ENCODE results near the gene C19orf33.
A peak's percentile ranks its signal among the peaks of the same experiment; 100 is the strongest.
"Not testable (repeated sequence)": the region's sequence is repeated elsewhere in the genome, so short reads cannot be mapped to it uniquely, and the experiment has no call there.

C19orf33 gene

DNA sequence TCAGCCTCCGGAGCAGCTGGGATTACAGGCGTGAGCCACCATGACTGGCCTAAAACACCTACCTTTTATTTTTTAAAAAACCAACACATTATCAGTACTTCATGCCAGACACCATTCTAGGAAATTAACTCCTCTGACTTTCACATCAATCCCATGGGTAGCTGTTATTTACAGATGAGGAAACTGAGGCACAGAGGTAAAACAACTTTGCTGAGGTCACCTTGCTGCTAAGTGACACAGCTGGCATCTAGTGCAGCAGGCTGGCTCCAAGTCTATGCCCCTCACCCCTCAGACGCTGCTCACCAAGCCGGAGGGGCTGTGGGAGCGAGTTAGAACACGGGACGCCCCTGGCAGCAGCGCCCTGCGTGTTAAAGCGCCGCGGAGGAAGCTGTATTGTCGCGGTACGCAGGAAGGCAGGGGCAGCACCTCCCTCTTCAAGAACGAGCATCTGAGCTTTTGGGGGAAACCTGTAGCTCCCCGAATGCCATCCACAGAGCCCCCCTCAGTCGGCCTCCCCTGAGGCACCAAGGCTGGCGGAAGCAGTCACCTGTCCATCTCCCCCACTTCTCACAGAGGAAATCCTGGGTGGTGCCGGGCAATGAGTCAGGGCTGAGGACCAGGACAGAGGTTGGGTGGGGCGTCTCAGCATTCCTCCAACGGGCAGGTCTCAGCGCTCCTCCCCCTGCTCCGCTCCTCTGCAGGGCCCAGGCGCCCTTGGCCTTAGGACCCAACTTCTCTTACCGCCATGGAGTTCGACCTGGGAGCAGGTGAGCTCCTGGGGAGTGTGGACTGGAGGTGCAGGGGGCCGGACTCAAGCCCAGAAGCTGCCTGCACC, at the start of gene C19orf33:
Gene C19orf33, plus strand, starts transcription at position 735 of the 835 bp plus-strand sequence. Its CDS starts 11 bp downstream, at position 746.
- no peak for DNase-seq

DNA sequence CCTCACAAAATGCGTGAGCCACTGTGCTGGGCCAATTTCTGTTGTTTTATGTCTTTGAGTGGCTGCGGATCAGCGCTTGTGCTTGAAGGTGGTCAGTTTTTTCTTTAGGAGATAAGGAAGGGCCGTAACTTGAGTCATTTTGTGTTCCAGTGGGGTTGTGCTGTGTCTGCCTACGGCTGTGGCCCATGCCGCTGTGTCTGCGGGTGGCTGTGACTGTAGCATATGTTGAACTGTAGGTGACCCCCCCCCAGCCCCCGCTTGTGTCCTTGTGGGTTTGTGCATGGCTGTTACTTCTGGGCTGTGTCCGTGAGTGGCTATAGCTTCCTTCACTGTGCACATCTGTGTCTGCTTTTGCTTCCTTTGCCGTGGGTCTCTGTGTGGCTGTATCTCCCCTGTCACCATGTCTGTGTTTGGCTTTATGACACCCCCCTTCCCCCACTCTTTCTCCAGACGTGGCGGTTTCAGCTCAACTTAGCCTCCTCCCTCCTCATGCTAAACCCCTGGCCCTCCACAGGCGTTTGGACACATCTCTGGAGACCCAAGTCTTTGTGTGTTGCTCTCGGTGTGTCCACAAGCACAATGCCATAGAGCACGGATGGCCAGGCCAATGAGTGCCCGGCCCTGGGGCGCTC, 48.6 kb upstream of the C19orf33 start:
- peak in 1 of 2 donors; percentile 46 for DNase-seq

DNA sequence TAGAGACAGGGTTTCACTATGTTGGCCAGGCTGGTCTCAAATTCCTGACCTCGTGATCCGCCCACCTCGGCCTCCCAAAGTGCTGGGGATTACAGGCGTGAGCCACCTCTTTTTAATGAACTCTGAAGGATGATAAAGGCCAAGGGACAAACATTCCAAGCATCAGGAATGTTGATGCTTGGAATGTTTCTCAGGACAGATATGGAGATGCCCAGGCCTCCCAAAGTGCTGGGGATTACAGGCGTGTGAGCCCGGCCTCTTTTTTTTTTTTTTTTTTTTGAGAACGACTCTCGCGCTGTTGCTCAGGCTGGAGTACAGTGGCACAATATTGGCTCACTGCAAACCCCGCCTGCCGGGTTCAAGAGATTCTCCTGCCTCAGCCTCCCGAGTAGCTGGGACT, 42.1 kb upstream of the C19orf33 start:
- not testable (repeated sequence) for DNase-seq

DNA sequence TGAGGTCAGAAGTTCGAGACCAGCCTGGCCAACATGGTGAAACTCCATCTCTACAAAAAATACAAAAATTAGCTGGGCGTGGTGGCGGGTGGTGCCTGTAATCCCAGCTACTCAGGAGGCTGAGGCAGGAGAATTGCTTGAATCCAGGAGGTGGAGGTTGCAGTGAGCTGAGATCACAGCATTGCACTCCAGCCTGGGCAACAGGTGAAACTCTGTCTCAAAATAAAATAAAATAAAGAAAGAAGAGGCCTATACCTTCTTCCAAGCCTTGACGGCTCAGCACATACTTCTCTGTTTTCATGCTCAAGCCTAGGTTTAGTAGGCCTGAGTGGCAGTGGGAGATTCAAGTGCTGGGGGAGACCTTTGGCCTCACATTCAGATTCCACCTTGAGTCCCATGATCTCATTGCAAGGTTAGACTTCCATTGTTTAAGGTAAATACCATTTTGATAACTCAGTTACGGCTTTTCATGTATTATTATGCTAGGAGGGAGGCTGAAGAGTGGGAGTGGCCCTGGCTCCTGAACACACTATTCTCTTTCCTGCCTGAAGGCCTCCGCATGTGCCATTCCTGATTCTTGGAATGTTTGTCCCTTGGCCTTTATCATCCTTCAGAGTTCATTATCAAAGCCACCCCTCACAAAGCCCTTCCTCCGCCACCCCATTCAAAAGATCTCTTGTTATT, 41.3 kb upstream of the C19orf33 start:
- no peak for DNase-seq

DNA sequence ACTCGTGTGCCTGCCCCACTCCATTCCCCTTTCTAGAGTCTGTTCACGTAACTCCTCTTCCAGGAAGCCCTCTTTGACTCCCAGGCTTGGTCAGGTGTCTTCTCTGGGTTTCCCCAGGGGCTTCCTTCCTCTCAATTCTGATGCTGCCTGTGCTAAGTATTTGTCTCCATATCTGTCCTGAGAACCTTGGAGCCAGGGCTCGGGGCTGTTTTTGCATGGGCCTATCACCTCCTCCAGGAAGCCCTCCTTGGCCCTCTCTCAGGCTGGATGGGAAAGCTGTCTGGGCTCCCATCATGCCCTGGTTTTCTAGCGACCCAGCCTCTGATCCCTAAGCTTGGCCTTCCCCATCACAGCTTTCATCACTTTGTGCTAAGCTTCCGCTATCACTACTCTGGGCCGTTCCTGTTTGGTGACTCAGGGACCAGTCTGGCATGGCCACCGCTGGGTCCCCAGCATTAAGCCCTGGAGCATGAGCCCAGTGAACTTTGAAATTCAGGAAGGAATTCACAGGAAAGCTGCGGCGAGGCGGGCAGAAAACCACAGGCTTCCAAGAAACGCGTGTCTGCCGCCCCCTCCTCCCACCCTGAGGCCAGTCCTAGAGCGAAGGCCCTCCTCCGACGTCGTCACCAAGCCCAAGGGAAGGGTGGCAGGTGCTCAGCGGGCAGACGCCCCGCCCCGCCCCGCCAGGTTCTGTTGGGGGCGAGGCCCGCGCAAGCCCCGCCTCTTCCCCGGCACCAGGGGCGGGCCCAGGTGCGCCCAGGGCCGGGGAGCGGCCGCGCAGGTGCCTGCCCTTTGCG, 40.2 kb upstream of the C19orf33 start:
- no peak for DNase-seq

GRCh38 chr19:38264486-38265212, 39.4 kb upstream of the C19orf33 start, which contains the start of gene SPINT2:
Gene SPINT2, plus strand, starts transcription at chr19:38264573. Its CDS starts 320 bp downstream, at chr19:38264893.
- peak in 1 of 2 donors; percentile 21 for DNase-seq

GRCh38 chr19:38265213-38265861, 38.7 kb upstream of the C19orf33 start:
- no peak for DNase-seq

DNA sequence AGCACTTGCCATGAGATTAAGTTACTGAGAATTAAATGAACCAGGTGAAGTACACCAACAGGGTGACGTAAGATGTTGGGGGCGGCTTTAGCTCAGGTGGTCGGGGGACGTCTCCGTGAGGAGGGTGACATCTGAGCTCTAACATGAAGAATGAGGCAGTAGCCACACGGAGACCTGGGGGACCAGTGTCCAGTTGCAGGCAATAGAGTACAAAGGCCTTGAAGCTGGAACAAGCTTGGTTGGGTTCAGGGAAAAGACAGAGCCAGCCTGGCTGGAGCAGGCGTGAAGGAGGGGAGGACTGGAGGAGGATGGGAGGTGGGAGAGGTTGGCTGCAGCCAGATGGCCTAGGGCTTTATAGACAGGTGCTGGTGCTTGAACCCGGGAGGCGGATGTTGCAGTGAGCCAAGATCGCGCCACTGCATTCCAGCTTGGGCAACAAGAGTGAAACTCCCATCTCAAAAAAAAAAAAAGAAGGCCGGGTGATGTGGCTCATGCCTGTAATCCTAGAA, 38.1 kb upstream of the C19orf33 start:
- no peak for DNase-seq

- DNase-seq = no peak
These were observed 37.0 kb upstream of the C19orf33 start for GRCh38 chr19:38266981-38267597.

GRCh38 chr19:38267761-38268483, 36.1 kb upstream of the C19orf33 start:
- DNase-seq = no peak

- no peak for DNase-seq
These were observed 35.5 kb upstream of the C19orf33 start for GRCh38 chr19:38268539-38268938.

DNA sequence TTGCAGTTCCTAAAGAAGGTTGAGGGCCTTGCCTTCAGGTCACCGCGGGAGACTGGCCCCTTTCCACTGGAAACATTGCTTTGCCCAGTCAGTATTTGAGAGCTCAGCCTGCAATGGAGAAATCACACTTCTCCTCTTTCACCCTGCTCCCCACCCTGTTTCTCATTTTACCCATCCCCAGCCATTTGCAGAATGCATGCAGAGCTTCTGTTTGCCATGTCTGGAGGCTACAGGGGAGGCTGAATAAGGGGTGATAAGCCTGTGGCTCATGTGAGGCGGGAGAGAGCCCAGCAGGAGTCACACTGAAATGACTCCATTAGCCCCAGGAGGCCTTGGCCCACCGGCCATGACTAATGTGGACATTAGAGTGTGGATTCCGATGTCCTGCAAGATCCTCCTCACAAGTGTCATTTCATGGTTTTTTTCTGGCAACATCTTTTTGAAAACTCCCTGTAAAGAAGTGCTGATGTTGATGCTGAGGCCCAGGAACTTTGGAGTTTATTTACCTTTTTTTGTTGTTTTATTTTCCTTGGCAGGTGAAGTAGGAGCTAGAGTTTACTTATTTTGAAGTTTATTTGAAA, 33.4 kb upstream of the C19orf33 start:
- no peak for DNase-seq

DNA sequence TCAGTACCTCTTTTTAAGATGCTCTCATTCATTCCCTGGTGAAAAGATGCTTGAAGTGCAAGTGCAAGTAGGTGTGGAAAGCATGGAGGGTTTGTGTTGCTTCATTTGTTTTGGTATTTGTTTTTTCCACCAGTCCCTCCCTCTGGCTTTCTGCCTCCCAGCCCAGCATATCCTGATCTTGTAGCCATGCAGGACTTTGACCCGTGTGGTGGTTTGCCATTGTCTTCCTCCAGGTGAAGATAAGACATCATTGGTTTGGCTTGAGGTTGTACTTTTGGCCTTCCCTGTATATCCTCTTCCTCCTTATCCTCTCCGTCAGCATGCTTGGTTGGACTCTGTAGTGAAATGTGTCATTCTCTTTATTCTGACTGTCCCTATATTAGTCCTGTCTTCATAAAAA, 30.6 kb upstream of the C19orf33 start:
- DNase-seq = no peak

GRCh38 chr19:38274739-38275138, 29.3 kb upstream of the C19orf33 start:
- DNase-seq = peak; percentile 63 to 70

GRCh38 chr19:38276942-38277517, 27.0 kb upstream of the C19orf33 start:
- DNase-seq = no peak

DNA sequence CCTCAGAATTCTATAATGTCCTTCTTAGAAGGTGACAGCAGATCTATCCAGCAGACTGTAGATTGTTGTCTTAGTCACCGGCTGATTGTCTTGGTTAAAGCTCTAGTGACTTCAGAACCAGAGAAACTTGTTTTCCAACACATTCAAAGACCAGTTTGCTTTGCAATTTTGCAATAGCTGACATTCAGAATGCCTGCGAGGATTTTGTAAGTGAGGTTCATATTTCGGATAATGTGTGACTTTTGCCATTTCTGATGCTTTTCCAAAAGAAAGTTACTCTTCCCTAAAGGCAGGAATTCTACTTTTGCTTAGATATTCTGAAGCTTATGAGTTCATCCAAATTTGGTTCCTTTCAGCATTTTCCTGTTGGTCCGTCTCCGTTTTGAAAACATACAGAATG, 26.5 kb upstream of the C19orf33 start:
- no peak for DNase-seq

DNA sequence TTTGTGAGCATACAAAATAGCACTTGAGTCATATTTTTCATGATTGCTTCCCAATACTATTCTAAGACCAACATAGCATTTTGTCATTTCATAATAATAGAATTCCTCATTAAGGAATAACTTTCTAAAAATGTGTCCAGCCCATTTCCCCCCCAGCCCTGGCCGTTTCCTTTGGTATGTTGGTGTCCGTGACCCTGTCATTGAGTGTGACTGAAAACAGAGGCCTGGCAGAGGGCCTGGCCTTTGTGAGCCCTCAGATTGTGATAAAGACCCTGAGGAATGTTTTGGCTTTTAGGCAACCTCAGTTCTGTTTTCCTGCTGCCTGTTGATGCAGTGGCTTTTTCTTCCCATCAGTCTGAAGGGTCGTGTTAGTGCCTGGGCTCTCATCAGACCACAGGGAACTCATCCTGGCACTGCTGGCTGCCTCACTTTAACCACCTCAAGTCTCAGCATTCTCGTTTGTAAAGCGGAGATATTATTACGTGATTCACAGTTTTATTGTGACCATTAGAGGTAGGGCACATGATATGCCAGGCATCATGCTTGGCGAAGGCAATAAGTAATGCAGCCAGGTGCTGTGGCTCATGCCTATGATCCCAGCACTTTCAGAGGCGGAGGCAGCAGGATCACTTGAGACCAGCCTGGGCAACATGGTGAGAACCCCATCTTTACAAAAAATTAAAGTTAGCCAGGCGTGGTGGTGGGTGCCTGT, 25.9 kb upstream of the C19orf33 start:
- DNase-seq = no peak

DNA sequence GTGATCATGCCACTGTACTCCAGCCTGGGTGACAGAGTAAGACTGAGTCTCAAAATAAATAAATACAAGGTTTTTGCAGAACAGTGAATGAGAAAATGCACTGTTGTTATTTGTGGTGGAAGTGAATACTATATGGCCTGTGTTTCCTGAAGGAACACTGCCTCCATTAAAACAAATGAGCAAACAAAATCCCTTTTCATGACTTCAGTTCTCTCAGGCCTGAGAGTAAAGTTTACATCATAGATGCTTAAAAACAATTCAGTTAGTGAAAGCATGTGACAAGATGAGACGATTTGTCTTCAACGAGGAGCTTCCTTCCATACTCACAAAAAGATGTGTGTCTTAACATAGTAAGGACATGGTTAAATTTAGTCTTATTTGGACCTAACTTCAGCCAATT, 25.3 kb upstream of the C19orf33 start:
- DNase-seq = no peak
